HUES64 (cell line): ENCODE results near the gene RAB3IL1.

Source experiments
- H3K27ac ChIP-seq: 2 replicates; pipeline ENCODE4 v1.7.0; 2013; ENCODE audit warnings: low read depth, low read length, inconsistent platforms
- H3K27me3 ChIP-seq: 2 replicates; pipeline ENCODE4 v1.6.1; 2013; ENCODE audit warnings: mild to moderate bottlenecking, low read length; ENCODE audit not compliant: insufficient read depth
- H3K36me3 ChIP-seq: 2 replicates; pipeline ENCODE4 v1.6.1; 2013; ENCODE audit warnings: mild to moderate bottlenecking, low read length; ENCODE audit not compliant: insufficient read depth
- H3K4me1 ChIP-seq: 2 replicates; pipeline ENCODE4 v1.6.1; 2013; ENCODE audit warnings: mild to moderate bottlenecking, low read length, moderate library complexity; ENCODE audit not compliant: insufficient read depth
- H3K4me3 ChIP-seq: 2 replicates; pipeline ENCODE4 v1.5.1; 2013; ENCODE audit warnings: mild to moderate bottlenecking, low read length, moderate library complexity
- H3K9ac ChIP-seq: 2 replicates; pipeline ENCODE4 v1.6.1; 2013; ENCODE audit warnings: mild to moderate bottlenecking, low read depth, low read length
- H3K9me3 ChIP-seq: 2 replicates; pipeline ENCODE4 v1.6.1; 2013; ENCODE audit warnings: low read depth, low read length; ENCODE audit not compliant: insufficient read depth
- WGBS: fragments of 150-250, 120-280 bp; methylation state at CpG from one replicate; pipeline ENCODE4 v1.1.7; 2013; ENCODE audit warnings: missing lambda C conversion rate; 5-methylcytosine and 5-hydroxymethylcytosine counted together

RAB3IL1 gene

GRCh38 chr11:61870541-61871031 lies 46.8 kb downstream of the RAB3IL1 start:
- Histone ChIP-seq H3K4me1 (peaks cover 4% of the 10 kb centered on the region; the same call in 1 of the 2 replicates), H3K27me3 (peaks cover 12% of the 10 kb centered on the region), H3K9me3 (no peaks in the 10 kb centered on the region), H3K27ac (no peak overlapping the region), H3K9ac (no peak overlapping the region), H3K4me3 (no peak overlapping the region), H3K36me3 (peaks cover 15% of the 10 kb centered on the region)
- WGBS: 67% methylated on average over 9 of the region's 10 CpGs

DNA sequence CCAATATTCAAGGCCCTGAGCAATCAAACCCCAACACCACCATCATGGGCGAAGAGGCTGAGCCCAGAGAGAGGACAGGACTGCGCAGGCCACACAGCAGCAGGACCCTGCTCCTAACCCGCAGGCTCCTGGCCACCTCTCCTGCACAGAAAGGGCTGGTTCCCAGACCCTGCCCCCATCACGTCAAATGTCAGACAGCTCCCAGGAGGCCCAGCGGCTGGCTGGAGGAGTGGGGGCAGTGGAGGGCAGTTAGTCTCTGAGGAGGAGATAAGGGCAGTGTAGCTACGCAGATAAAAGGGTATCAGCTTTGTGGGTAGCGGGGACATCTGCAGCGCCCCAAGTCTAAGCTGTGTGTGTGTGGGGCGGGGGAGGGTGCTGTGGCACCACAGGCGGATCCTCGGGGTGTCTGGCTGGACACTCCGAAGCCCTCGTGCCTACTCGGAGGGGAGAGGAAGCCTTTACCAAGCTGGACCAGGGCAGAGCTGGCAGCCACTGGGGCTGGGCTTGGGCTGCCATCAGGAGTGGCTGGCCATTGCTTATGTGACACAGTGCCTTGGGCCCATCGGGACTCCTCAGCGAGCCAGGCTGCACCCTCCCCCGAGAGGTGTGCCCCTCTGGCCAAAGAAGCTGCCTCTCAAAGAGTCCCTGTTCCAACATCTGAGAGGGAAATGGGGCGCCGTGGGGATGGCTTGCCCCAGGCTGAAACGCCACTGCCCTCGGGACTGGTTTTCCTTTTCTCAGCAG lies 47.5 kb downstream of the RAB3IL1 start:
- H3K4me3 ChIP-seq: no peak overlapping the region
- H3K27ac ChIP-seq: no peak overlapping the region
- WGBS: 87% methylated on average over 21 of the region's 21 CpGs
- H3K9me3 ChIP-seq: no peaks in the 10 kb centered on the region
- peaks cover 4% of the 10 kb centered on the region; the same call in 1 of the 2 replicates for H3K4me1 ChIP-seq
- H3K36me3 ChIP-seq: peaks cover 22% of the 10 kb centered on the region
- no peak overlapping the region for H3K9ac ChIP-seq
- H3K27me3 ChIP-seq: peaks cover 12% of the 10 kb centered on the region

- peaks cover 26% of the 10 kb centered on the region for H3K36me3 ChIP-seq
- 87% methylated on average over 4 of the region's 4 CpGs for WGBS
- H3K9ac ChIP-seq: no peak overlapping the region
- no peak overlapping the region for H3K4me3 ChIP-seq
- no peak overlapping the region for H3K27ac ChIP-seq
- no peaks in the 10 kb centered on the region for H3K9me3 ChIP-seq
- H3K27me3 ChIP-seq: peaks cover 12% of the 10 kb centered on the region
- H3K4me1 ChIP-seq: peaks cover 4% of the 10 kb centered on the region; the same call in 1 of the 2 replicates
Measured at GRCh38 chr11:61869429-61869707, 48.0 kb downstream of the RAB3IL1 start.

- no peak overlapping the region for H3K27ac ChIP-seq
- peaks cover 4% of the 10 kb centered on the region; the same call in 1 of the 2 replicates for H3K4me1 ChIP-seq
- 87% methylated on average over 14 of the region's 14 CpGs for WGBS
- no peak overlapping the region for H3K4me3 ChIP-seq
- peaks cover 31% of the 10 kb centered on the region for H3K36me3 ChIP-seq
- no peaks in the 10 kb centered on the region for H3K9me3 ChIP-seq
- peaks cover 12% of the 10 kb centered on the region for H3K27me3 ChIP-seq
- H3K9ac ChIP-seq: no peak overlapping the region
Measured at GRCh38 chr11:61868571-61869428, 48.6 kb downstream of the RAB3IL1 start.

DNA sequence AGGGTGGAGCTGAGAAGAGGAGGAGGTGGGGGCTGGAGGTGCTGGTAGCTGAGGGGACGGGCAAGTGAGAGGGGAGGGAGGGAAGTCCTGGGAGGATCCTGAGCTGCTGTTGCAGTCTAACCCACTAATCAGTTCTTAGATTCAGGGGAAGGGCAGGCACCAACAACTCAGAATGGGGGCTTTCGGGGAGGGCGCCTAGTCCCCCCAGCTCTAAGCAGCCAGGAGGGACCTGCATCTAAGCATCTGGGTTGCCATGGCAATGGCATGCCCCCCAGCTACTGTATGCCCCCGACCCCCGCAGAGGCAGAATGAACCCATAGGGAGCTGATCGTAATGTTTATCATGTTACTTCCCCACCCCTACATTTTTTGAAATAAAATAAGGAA lies 50.4 kb downstream of the RAB3IL1 start:
- H3K36me3 ChIP-seq: peaks cover 49% of the 10 kb centered on the region
- H3K4me1 ChIP-seq: peaks cover 4% of the 10 kb centered on the region; the same call in 1 of the 2 replicates
- no peaks in the 10 kb centered on the region for H3K9me3 ChIP-seq
- no peak overlapping the region for H3K4me3 ChIP-seq
- no peak overlapping the region for H3K27ac ChIP-seq
- 93% methylated on average over 5 of the region's 6 CpGs for WGBS
- no peak overlapping the region for H3K9ac ChIP-seq
- H3K27me3 ChIP-seq: peaks cover 7% of the 10 kb centered on the region; the same call in 1 of the 2 replicates

DNA sequence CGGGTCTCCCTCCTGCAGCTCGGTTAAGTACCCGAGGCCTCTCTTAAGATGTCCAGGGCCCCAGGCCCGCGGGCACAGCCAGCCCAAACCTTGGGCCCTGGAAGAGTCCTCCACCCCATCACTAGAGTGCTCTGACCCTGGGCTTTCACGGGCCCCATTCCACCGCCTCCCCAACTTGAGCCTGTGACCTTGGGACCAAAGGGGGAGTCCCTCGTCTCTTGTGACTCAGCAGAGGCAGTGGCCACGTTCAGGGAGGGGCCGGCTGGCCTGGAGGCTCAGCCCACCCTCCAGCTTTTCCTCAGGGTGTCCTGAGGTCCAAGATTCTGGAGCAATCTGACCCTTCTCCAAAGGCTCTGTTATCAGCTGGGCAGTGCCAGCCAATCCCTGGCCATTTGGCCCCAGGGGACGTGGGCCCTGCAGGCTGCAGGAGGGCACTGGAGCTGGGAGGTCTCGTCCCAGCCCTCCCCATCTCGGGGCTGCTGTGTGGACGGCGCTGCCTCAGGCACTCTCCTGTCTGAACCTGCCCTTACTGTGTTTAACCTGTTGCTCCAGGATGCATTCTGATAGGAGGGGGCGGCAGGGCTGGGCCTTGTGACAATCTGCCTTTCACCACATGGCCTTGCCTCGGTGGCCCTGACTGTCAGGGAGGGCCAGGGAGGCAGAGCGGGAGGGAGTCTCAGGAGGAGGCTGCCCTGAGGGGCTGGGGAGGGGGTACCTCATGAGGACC lies 51.0 kb downstream of the RAB3IL1 start:
- Histone ChIP-seq H3K27ac (no peak overlapping the region; the same call in 1 of the 2 replicates), H3K9ac (no peak overlapping the region), H3K4me3 (no peak overlapping the region), H3K9me3 (no peaks in the 10 kb centered on the region), H3K36me3 (peaks cover 55% of the 10 kb centered on the region), H3K4me1 (peaks cover 4% of the 10 kb centered on the region; the same call in 1 of the 2 replicates), H3K27me3 (peaks cover under 1% of the 10 kb centered on the region; the same call in 1 of the 2 replicates)
- WGBS: 90% methylated on average over 18 of the region's 18 CpGs

GRCh38 chr11:61864814-61865775 lies 52.3 kb downstream of the RAB3IL1 start:
- peaks cover 66% of the 10 kb centered on the region for H3K36me3 ChIP-seq
- no peaks in the 10 kb centered on the region for H3K4me1 ChIP-seq
- no peak overlapping the region for H3K27ac ChIP-seq
- H3K4me3 ChIP-seq: no peak overlapping the region
- 94% methylated on average over 20 of the region's 20 CpGs for WGBS
- H3K9me3 ChIP-seq: no peaks in the 10 kb centered on the region
- H3K27me3 ChIP-seq: no peaks in the 10 kb centered on the region
- no peak overlapping the region for H3K9ac ChIP-seq

GRCh38 chr11:61863548-61864081 lies 53.8 kb downstream of the RAB3IL1 start:
- no peak overlapping the region for H3K9ac ChIP-seq
- H3K27ac ChIP-seq: no peak overlapping the region
- H3K4me3 ChIP-seq: no peak overlapping the region
- no peaks in the 10 kb centered on the region for H3K9me3 ChIP-seq
- H3K27me3 ChIP-seq: no peaks in the 10 kb centered on the region
- H3K4me1 ChIP-seq: no peaks in the 10 kb centered on the region
- H3K36me3 ChIP-seq: peaks cover 81% of the 10 kb centered on the region
- WGBS: 96% methylated on average over 13 of the region's 13 CpGs

DNA sequence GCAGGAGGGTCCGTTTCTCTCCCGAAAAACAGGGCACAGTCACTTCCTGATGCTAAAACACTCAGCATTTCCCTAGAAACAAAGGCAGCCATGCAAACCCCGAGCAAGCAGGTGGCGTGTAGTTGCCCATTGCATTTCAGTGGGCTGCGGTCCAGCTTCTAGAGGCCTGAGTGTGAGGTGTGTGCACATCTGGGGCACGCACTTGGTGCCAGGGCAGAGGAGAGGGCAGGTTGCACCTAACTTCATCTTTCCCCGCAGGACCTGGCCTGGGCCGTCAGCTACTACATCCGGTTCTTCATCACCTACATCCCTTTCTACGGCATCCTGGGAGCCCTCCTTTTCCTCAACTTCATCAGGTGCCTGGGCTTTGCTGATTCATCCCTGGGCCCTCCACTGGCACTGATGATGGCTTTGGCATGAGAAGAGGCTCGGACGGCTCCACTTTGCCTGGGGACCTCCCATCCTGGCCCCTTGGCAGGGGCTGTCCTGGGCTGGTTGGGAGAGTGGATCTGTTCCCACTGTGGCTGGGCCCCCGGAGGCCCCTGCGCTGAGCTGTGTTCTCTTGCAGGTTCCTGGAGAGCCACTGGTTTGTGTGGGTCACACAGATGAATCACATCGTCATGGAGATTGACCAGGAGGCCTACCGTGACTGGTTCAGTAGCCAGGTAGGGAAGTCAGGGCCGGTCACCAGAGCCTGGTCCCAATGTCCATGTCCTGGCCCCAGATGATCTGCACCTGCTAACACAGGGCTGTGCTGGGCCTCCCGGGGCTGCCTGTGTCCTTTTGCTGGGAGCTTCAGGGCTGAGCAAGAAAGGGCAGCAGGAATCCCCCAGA lies 54.4 kb downstream of the RAB3IL1 start:
- no peak overlapping the region for H3K27ac ChIP-seq
- 93% methylated on average over 18 of the region's 18 CpGs for WGBS
- peaks cover 85% of the 10 kb centered on the region for H3K36me3 ChIP-seq
- no peaks in the 10 kb centered on the region for H3K27me3 ChIP-seq
- H3K4me3 ChIP-seq: no peak overlapping the region
- H3K4me1 ChIP-seq: no peaks in the 10 kb centered on the region
- no peak overlapping the region for H3K9ac ChIP-seq
- no peaks in the 10 kb centered on the region for H3K9me3 ChIP-seq
